Suprapubic skin (tissue), 3 donors: ENCODE data around the gene PDZK1.

Source experiments
- CTCF ChIP-seq, 2 donors: fragments of 200-600 bp in 1 of 2; fragments of 450-650 bp in 1 of 2; sonication (generic) in 1 of 2; IDR thresholded peaks; one replicate each; pipeline ENCODE4 v1.5.1; 2016 to 2019; ENCODE audit warnings: antibody characterized with exemption in 2 of 2, mild to moderate bottlenecking in 1 of 2, moderate library complexity in 1 of 2
- EP300 ChIP-seq: sonication (generic); formaldehyde crosslinking; IDR thresholded peaks from one replicate; pipeline ENCODE4 v1.6.1; 2017; ENCODE audit warnings: antibody characterized with exemption

GRCh38 chr1:145708063-145708462 is 895 bp upstream of the PDZK1 start:
- TF ChIP-seq CTCF (IDR thresholded peaks at IDR 0.05): no peak
- TF ChIP-seq EP300: no peak
